Retinal pigment epithelial cell (primary cell): ENCODE results near the gene TTR.
A peak's percentile ranks its signal among the peaks of the same experiment; 100 is the strongest.

Source experiments
- DNase-seq: peaks from one replicate; pipeline ENCODE4 v3.0.0-alpha.2; 2010; ENCODE audit warnings: low read depth
- H3K4me3 ChIP-seq: 2 replicates; pipeline ENCODE4 v1.5.1; 2011; ENCODE audit warnings: mild to moderate bottlenecking, low read length, control low read depth, moderate library complexity
- TF ChIP-seq, protein P1 (sequence below): conservative IDR thresholded peaks from 2 replicates; pipeline ENCODE4 v1.5.1; 2011; ENCODE audit warnings: low read depth, low read length, control low read depth, inconsistent platforms

TTR gene

DNA sequence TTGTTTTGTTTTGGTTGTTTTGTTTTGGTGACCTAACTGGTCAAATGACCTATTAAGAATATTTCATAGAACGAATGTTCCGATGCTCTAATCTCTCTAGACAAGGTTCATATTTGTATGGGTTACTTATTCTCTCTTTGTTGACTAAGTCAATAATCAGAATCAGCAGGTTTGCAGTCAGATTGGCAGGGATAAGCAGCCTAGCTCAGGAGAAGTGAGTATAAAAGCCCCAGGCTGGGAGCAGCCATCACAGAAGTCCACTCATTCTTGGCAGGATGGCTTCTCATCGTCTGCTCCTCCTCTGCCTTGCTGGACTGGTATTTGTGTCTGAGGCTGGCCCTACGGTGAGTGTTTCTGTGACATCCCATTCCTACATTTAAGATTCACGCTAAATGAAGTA lies at the start of gene TTR:
TTR (plus strand) TSS at position 250 of the 400 bp plus-strand sequence; CDS start at position 276, 26 bp downstream.
- DNase-seq = no peak
- TF ChIP-seq, protein P1, sequence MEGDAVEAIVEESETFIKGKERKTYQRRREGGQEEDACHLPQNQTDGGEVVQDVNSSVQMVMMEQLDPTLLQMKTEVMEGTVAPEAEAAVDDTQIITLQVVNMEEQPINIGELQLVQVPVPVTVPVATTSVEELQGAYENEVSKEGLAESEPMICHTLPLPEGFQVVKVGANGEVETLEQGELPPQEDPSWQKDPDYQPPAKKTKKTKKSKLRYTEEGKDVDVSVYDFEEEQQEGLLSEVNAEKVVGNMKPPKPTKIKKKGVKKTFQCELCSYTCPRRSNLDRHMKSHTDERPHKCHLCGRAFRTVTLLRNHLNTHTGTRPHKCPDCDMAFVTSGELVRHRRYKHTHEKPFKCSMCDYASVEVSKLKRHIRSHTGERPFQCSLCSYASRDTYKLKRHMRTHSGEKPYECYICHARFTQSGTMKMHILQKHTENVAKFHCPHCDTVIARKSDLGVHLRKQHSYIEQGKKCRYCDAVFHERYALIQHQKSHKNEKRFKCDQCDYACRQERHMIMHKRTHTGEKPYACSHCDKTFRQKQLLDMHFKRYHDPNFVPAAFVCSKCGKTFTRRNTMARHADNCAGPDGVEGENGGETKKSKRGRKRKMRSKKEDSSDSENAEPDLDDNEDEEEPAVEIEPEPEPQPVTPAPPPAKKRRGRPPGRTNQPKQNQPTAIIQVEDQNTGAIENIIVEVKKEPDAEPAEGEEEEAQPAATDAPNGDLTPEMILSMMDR = no peak
- no peak within 1 kb of the TSS for H3K4me3 ChIP-seq

- H3K4me3 ChIP-seq = no peak overlapping the region
- no peak for DNase-seq
- TF ChIP-seq, protein P1 = no peak
These were observed 45.2 kb upstream of the TTR start for GRCh38 chr18:31546476-31546875.

DNA sequence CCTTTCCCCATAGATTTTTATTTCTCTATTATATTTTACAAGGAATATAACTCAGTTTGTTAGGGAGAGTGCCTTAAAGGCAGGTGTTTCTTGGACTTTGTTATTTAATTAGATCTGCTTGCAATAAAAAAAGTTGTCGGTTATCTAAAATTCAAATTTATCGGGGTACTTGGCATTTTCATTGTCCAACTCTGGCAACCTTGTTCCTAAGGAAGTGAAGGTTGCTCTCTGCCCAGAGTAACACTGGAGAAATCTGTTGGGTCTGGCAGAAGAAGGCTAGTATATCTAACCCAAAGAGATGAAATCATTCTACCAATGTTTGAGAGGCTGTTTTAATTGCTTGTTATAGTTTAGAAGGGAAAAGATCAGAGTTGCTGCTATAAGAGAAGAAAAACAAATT lies 42.8 kb upstream of the TTR start:
- no peak overlapping the region for H3K4me3 ChIP-seq
- TF ChIP-seq, protein P1 = no peak
- DNase-seq = no peak

DNA sequence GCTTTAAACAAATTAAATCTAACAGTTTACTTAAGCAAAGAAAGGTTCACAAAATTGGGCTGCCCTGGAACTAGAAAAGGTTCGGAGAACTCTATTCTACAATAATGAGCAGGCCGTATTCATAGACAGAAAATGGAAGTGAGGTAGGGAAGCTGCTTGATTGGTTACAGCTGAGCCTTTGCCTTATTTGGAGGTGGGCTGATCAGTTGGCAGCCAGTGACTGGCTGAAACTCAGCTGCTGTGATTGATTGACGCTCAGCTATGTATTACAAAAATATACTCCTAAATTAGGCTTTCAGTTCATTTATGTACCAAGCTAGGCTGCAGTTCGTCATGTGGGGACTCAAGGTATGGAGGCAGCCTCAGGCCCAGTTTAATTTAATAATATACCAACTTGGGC lies 42.3 kb upstream of the TTR start:
- DNase-seq = no peak
- TF ChIP-seq, protein P1 = no peak
- H3K4me3 ChIP-seq = no peak overlapping the region

DNA sequence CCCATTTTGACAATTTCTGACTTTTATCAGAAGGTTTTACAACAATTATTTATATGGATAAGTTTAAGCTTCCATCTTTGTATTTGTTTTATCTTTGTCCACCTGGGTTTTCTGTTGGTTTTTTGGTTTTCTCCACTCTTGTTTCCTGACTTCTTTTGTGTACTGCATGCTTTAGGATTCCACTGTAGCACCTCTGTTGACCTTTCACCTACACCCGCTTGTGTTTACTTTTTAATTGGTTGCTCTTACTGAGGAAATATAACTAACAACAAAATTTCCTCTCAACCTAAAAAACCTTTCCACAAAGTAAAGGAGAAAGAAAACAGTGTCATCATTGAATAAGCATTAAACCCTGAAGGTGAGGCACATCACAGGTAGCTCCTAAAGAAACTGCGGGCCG lies 39.8 kb upstream of the TTR start:
- TF ChIP-seq, protein P1 = no peak
- DNase-seq = no peak
- no peak overlapping the region for H3K4me3 ChIP-seq

GRCh38 chr18:31553800-31554199 lies 37.9 kb upstream of the TTR start:
- TF ChIP-seq, protein P1 = peak; percentile 27
- DNase-seq = no peak
- H3K4me3 ChIP-seq = no peak overlapping the region

DNA sequence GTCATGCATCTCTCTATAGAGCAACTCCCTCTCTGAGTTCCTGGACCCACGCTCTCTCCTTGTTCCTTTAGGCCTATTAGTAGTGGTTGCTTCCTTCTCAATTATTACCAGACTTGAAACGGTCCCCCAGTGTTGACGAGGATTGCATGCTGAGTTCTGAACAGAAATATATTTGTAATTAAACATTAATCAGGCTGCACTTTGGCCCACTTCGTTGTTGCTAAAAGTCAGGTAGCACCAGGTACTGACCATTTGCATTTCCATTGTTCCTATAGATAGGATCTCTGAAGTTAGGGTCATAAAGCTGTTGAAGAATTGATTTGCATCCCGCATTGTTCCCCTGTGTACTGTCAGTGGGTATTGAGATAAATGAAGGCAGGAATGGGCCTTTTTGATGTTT lies 36.9 kb upstream of the TTR start:
- TF ChIP-seq, protein P1 = no peak
- H3K4me3 ChIP-seq = no peak overlapping the region
- DNase-seq = no peak
